ENCODE results near the gene GTF2F2. TPM values are rescaled to one million over a fixed set of nuclear protein-coding genes. Genes with fewer than 3 reads are reported as not detected.
A peak's percentile ranks its signal among the peaks of the same experiment; 100 is the strongest.

Gene GTF2F2
- total and polyA plus RNA-seq, 2 donors (not counting 3 experiments of a cell fraction or from before 2014, with no cell fraction given): 7.5 to 23.6 TPM

- peaks cover 39% of the 10 kb centered on the region for H3K79me2 ChIP-seq (ENCODE audit: control insufficient read depth, insufficient read depth, low read length)
- no peaks in the 10 kb centered on the region for H3K9me1 ChIP-seq (replicated peaks; ENCODE audit: control insufficient read depth, extremely low read depth, insufficient read depth, low read length)
- no peak overlapping the region for H3K9ac ChIP-seq (replicated peaks; ENCODE audit: extremely low read depth, insufficient read depth, low read length)
- H2AFZ ChIP-seq (ENCODE audit: low read depth, low read length): no peak overlapping the region
- H3K4me1 ChIP-seq (ENCODE audit: control insufficient read depth, extremely low read depth, insufficient read depth, low read length): peaks cover 6% of the 10 kb centered on the region
- no peak overlapping the region for H3K27ac ChIP-seq (ENCODE audit: insufficient read depth, low read depth, low read length)
- no peak overlapping the region for H3K4me3 ChIP-seq (replicated peaks in 1 of 3; ENCODE audit: insufficient read depth in 1 of 3, low read depth in 1 of 3, low read length in 3 of 3)
- dilution Hi-C loops (cut with MboI; ENCODE audit: extremely low pct_ligation_motif_present, low sequenced_read_pairs): no loop called here
- peak; percentile 49 for DNase-seq (ENCODE audit: low read depth, low spot score)
- no TSS peak for BruUV-seq (replicated peaks)
- no peaks in the 10 kb centered on the region for H4K20me1 ChIP-seq (replicated peaks; ENCODE audit: control insufficient read depth, extremely low read depth, insufficient read depth, low read length)
- H3K4me2 ChIP-seq (ENCODE audit: insufficient read depth, low read length): no peak overlapping the region
- no peaks in the 10 kb centered on the region for H3K36me3 ChIP-seq (ENCODE audit: control insufficient read depth in 2 of 2, extremely low read depth in 1 of 2, insufficient read depth in 2 of 2, low read length in 2 of 2)
- POLR2A ChIA-PET: no interaction called here
- CTCF ChIA-PET: interaction anchor here (1.1 to 1.5 kb wide), 3 partner anchors 10 to 58 kb away, joined by 3 read pairs; partner anchors contain the start of gene KCTD4
- peak; percentile 26 for FAIRE-seq
- TF ChIP-seq POLR2A (IDR thresholded peaks at IDR 0.05; ENCODE audit: low read depth, low read length): no peak
- no peak for TF ChIP-seq CTCF (IDR thresholded peaks at IDR 0.05; ENCODE audit: extremely low read depth in 1 of 2, insufficient read depth in 1 of 2, low read depth in 1 of 2, low read length in 2 of 2)
- peak; percentile 46 for TF ChIP-seq JUN (IDR thresholded peaks at IDR 0.05; ENCODE audit: borderline replicate concordance, insufficient read depth, insufficient read length, low read depth)
- TF ChIP-seq MYC (IDR thresholded peaks at IDR 0.05; ENCODE audit: low read depth, low read length): no peak
- TF ChIP-seq MAX (IDR thresholded peaks at IDR 0.05; ENCODE audit: insufficient read depth, insufficient read length): no peak
- TF ChIP-seq FOS (IDR thresholded peaks at IDR 0.05; ENCODE audit: borderline replicate concordance, insufficient read depth, low read length): peak; percentile 41
- TF ChIP-seq GATA2 (IDR thresholded peaks at IDR 0.05; ENCODE audit: insufficient read depth, insufficient read length, low read depth, low read length): no peak
- TF ChIP-seq POLR2AphosphoS5 (IDR thresholded peaks at IDR 0.05; ENCODE audit: insufficient read depth, low read depth, low read length): no peak
- intact Hi-C loops (cut with micrococcal nuclease): no loop called here
- H3K27me3 ChIP-seq (ENCODE audit: control insufficient read depth in 2 of 2, insufficient read depth in 2 of 2, low read length in 2 of 2): no peaks in the 10 kb centered on the region
- H3K9me3 ChIP-seq (replicated peaks; ENCODE audit: control insufficient read depth, insufficient read depth, low read length): no peaks in the 10 kb centered on the region
Measured at GRCh38 chr13:45142440-45143345, 22.4 kb downstream of the GTF2F2 start.
